Stomach (tissue), 9 donors: ENCODE measurements around the gene LPAR1. TPM values are rescaled to one million over a fixed set of nuclear protein-coding genes. Genes with fewer than 3 reads are reported as not detected.
A peak's percentile ranks its signal among the peaks of the same experiment; 100 is the strongest.

Experiments
- DNase-seq, 2 donors: peaks; one replicate each; pipeline versions ENCODE4 v3.0.0 to v3.0.0-alpha.2; 2013 to 2019
- H3K27ac ChIP-seq, 5 donors: fragments of 200-600 bp in 4 of 5; sonication (generic) in 4 of 5; one replicate each; pipeline ENCODE4 v1.5.1; 2013 to 2019; ENCODE audit warnings: mild to moderate bottlenecking in 1 of 5, moderate library complexity in 1 of 5
- H3K27me3 ChIP-seq, 3 donors: fragments of 200-600 bp; sonication (generic); one replicate each; pipeline ENCODE4 v1.5.1; 2017 to 2019; ENCODE audit warnings: mixed run types in 1 of 3
- H3K36me3 ChIP-seq, 4 donors: fragments of 200-600 bp; sonication (generic); 1 replicate in 3 of 4; 2 replicates in 1 of 4; pipeline ENCODE4 v1.5.1; 2016 to 2019
- H3K4me1 ChIP-seq, 4 donors: fragments of 200-600 bp; sonication (generic); one replicate each; pipeline ENCODE4 v1.5.1; 2016 to 2019
- H3K4me3 ChIP-seq, 4 donors: fragments of 200-600 bp; sonication (generic) in 3 of 4; one replicate each; pipeline ENCODE4 v1.5.1; 2016 to 2019; ENCODE audit warnings: mild to moderate bottlenecking in 1 of 4
- H3K9me3 ChIP-seq, 4 donors: fragments of 200-600 bp; sonication (generic); one replicate each; pipeline ENCODE4 v1.5.1; 2016 to 2019
- CTCF ChIP-seq, 7 experiments: fragments of 450-650 bp in 4 of 7; fragments of 200-600 bp in 3 of 7; sonication (generic) in 3 of 7; IDR thresholded peaks; one replicate each; pipeline ENCODE4 v1.5.1; 2016 to 2019; ENCODE audit warnings: antibody characterized with exemption in 7 of 7, control low read depth in 2 of 7, mild to moderate bottlenecking in 1 of 7
- EP300 ChIP-seq: sonication (generic); formaldehyde crosslinking; IDR thresholded peaks from one replicate; pipeline ENCODE4 v1.6.1; 2017; ENCODE audit warnings: antibody characterized with exemption
- POLR2A ChIP-seq, 4 donors: fragments of 450-650 bp; IDR thresholded peaks; one replicate each; pipeline ENCODE4 v1.6.1; 2016; ENCODE audit warnings: antibody characterized with exemption in 4 of 4, control low read depth in 2 of 4, mild to moderate bottlenecking in 1 of 4, moderate library complexity in 1 of 4
- POLR2AphosphoS5 ChIP-seq, 3 donors: sonication (generic); formaldehyde crosslinking; IDR thresholded peaks; one replicate each; pipeline ENCODE4 v1.6.1; 2016; ENCODE audit warnings: antibody characterized with exemption in 3 of 3
- WGBS, 5 donors: extraction: QIAGEN DNeasy Blood & Tissue Kit in 3 of 5; methylation state at CpG; one replicate each; pipeline versions ENCODE4 v1.1.5 to v1.1.7; 2013 to 2018; 5-methylcytosine and 5-hydroxymethylcytosine counted together
- intact Hi-C: fragments of 100-400 bp; cut with DNase I; formaldehyde crosslinking; loops from one replicate; pipeline ENCODE4 v1.15.1; 2023; ENCODE audit warnings: low total_unique reads
- polyA plus RNA-seq, 3 donors: library from polyadenylated mRNA; stranded (reverse); fragments of 200-250 nt; gene quantifications; one replicate each; pipeline ENCODE4 v1.2.3, GENCODE V29; 2013
- total RNA-seq, 5 donors: library from RNA; depleted of rRNA; stranded (reverse); fragments of >200 nt; gene quantifications; one replicate each; pipeline versions ENCODE4 v1.1.0 to v1.2.3, GENCODE V29; 2014 to 2016
- donor health status: healthy with polysubstance abuse.
- donor health status: Bipolar disorder and iron deficiency.
- donor health status: healthy.

The LPAR1 gene
- total and polyA plus RNA-seq, 8 donors: 7.4 to 40.0 (median 21.2) TPM

DNA sequence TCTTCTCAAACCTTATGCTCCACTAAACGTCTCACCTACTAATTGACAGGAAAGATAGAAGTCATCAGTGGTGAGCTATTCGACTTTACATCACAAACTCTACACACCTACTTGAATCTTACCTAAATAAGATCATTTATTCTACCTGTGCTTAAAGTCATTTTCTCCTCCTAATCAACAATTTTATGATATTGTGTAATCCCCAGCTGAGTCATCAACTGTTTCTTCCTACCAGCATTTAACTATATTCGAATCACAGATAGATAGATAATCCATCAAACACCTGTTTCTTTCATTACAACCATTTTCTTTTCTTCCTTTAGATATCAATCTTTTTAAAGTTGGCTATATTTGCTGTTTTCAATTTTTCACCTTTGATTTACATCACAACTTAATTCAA is 181.5 kb downstream of the LPAR1 start:
- Histone ChIP-seq H3K9me3 (peaks cover 3 to 30% (median 23%) of the 10 kb centered on the region in 4 donors), H3K27me3 (no peaks in the 10 kb centered on the region), H3K36me3 (no peaks in the 10 kb centered on the region), H3K27ac (no peak overlapping the region), H3K4me1 (no peaks in the 10 kb centered on the region), H3K4me3 (no peak overlapping the region)
- intact Hi-C loops: no loop called here
- no peak for TF ChIP-seq POLR2A (IDR thresholded peaks at IDR 0.05)
- TF ChIP-seq POLR2AphosphoS5 (IDR thresholded peaks at IDR 0.05): no peak
- WGBS, 5 donors: 77 to 86% (median 84%) methylated on average over 3 of the region's 3 CpGs
- no peak for DNase-seq

DNA sequence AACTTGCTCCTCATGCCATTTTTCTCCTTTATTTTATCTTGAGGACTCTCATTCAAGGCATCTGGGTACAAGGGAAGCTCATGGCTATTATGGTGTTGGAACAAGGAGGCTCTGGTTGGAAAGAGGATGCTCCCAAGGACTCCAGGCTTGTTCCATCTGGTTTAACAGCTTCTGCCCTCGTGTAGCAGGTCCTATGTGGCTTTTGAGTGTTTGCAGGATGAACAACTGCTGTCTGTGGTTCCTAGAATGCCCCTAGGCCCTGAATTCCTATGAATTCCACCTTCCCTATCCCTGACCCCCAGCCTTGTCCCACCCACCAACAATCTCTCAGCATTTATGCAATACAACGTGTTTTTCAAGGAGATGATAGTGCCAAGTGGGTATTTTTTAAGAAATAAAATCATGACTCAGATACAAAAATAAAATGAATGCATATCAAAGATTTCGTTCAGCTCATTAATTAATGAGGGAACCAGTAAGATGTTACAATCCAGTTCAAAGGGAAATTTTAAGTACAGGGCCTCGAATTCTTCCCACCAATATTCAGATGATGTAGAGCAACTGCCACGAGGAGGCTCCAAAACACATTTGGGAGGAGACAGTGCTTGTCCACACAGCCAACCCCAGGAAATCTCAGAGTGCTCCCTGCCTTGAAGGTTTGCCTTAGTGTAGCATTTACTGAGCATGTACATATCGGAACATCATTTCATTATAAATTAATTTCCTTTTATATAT is 187.7 kb downstream of the LPAR1 start:
- Histone ChIP-seq H3K9me3 (peaks cover 0 to 9% (median 6%) of the 10 kb centered on the region in 4 donors), H3K4me1 (no peaks in the 10 kb centered on the region), H3K4me3 (no peak overlapping the region), H3K27ac (no peak overlapping the region), H3K36me3 (no peaks in the 10 kb centered on the region), H3K27me3 (no peaks in the 10 kb centered on the region)
- no peak for DNase-seq
- WGBS, 5 donors: 71 to 88% (median 83%) methylated on average over 6 of the region's 6 CpGs
- TF ChIP-seq EP300 (no peak), CTCF (IDR thresholded peaks at IDR 0.05) (no peak), POLR2A (IDR thresholded peaks at IDR 0.05) (no peak), POLR2AphosphoS5 (IDR thresholded peaks at IDR 0.05) (no peak)
- intact Hi-C loops: no loop called here

- no peak for TF ChIP-seq POLR2AphosphoS5 (IDR thresholded peaks at IDR 0.05)
- TF ChIP-seq POLR2A (IDR thresholded peaks at IDR 0.05): no peak
- no peak for TF ChIP-seq EP300
- TF ChIP-seq CTCF (IDR thresholded peaks at IDR 0.05): no peak
- WGBS, 5 donors: 32 to 67% (median 46%) methylated on average over 3 of the region's 3 CpGs
- no peaks in the 10 kb centered on the region for H3K36me3 ChIP-seq
- H3K4me1 ChIP-seq: no peaks in the 10 kb centered on the region
- intact Hi-C loops: no loop called here
- H3K4me3 ChIP-seq: no peak overlapping the region
- no peaks in the 10 kb centered on the region for H3K27me3 ChIP-seq
- no peak overlapping the region for H3K27ac ChIP-seq
- peak in 1 of 2 donors; percentile 39 for DNase-seq
- H3K9me3 ChIP-seq: no peaks in the 10 kb centered on the region
Measured at GRCh38 chr9:110847671-110848070, 190.6 kb downstream of the LPAR1 start.

- H3K9me3 ChIP-seq: no peaks in the 10 kb centered on the region
- WGBS, 5 donors: 90 to 96% (median 92%) methylated on average over 2 of the region's 2 CpGs
- H3K4me3 ChIP-seq: no peak overlapping the region
- TF ChIP-seq POLR2A (IDR thresholded peaks at IDR 0.05) (no peak), POLR2AphosphoS5 (IDR thresholded peaks at IDR 0.05) (no peak), EP300 (no peak), CTCF (IDR thresholded peaks at IDR 0.05) (no peak)
- no peaks in the 10 kb centered on the region for H3K4me1 ChIP-seq
- intact Hi-C loops: no loop called here
- no peak overlapping the region for H3K27ac ChIP-seq
- H3K27me3 ChIP-seq: no peaks in the 10 kb centered on the region
- DNase-seq: no peak
- no peaks in the 10 kb centered on the region for H3K36me3 ChIP-seq
Measured at GRCh38 chr9:110846215-110846614, 192.1 kb downstream of the LPAR1 start.

- Histone ChIP-seq H3K36me3 (no peaks in the 10 kb centered on the region), H3K4me1 (no peaks in the 10 kb centered on the region)
Measured at GRCh38 chr9:110844121-110844520, 194.1 kb downstream of the LPAR1 start.

More at GRCh38 chr9:110844121-110844520, 194.1 kb downstream of the LPAR1 start:
- TF ChIP-seq CTCF (IDR thresholded peaks at IDR 0.05) (no peak), EP300 (no peak), POLR2AphosphoS5 (IDR thresholded peaks at IDR 0.05) (no peak)
- Histone ChIP-seq H3K9me3 (no peaks in the 10 kb centered on the region), H3K4me3 (no peak overlapping the region), H3K27me3 (no peaks in the 10 kb centered on the region), H3K27ac (no peak overlapping the region)
- intact Hi-C loops: no loop called here
- DNase-seq: no peak
- 85 to 93% (median 86%) methylated on average over 1 of the region's 1 CpG for WGBS, 5 donors
